Stimulated activated CD4-positive, alpha-beta T cell treated with anti-CD3 and anti-CD28 coated beads, Interleukin-4, amount 100 ng/mL, for 48 hours (primary cell): ENCODE data around the gene PTMA.
"Not testable (repeated sequence)": the region's sequence is repeated elsewhere in the genome, so short reads cannot be mapped to it uniquely, and the experiment has no call there.

ENCODE experiments used
- DNase-seq, 2 donors: peaks; one replicate each; pipeline ENCODE4 v3.0.0-alpha.2; 2020; ENCODE audit warnings: low read depth in 2 of 2

PTMA gene

GRCh38 chr2:231716666-231717280 lies 8.4 kb downstream of the PTMA start:
- no peak for DNase-seq

GRCh38 chr2:231717281-231718171 lies 9.2 kb downstream of the PTMA start:
- DNase-seq: peak in 1 of 2 donors; percentile 30

- DNase-seq: no peak
These were observed 10.5 kb downstream of the PTMA start for GRCh38 chr2:231718799-231719198.

- no peak for DNase-seq
These were observed 12.1 kb downstream of the PTMA start for GRCh38 chr2:231720292-231720986.

- DNase-seq: no peak
These were observed 13.0 kb downstream of the PTMA start for GRCh38 chr2:231720987-231721966.

- DNase-seq: no peak
These were observed 14.5 kb downstream of the PTMA start for GRCh38 chr2:231722721-231723307.

GRCh38 chr2:231725476-231725875 lies 17.2 kb downstream of the PTMA start:
- DNase-seq: no peak

- no peak for DNase-seq
These were observed 18.0 kb downstream of the PTMA start for GRCh38 chr2:231726276-231726675.

GRCh38 chr2:231727621-231728020 lies 19.3 kb downstream of the PTMA start:
- no peak for DNase-seq

GRCh38 chr2:231732604-231733003 lies 24.3 kb downstream of the PTMA start:
- DNase-seq: no peak

- DNase-seq: no peak
These were observed 29.4 kb downstream of the PTMA start for GRCh38 chr2:231737761-231738160.

- DNase-seq: no peak
These were observed 35.2 kb downstream of the PTMA start for GRCh38 chr2:231743376-231744116.

- DNase-seq: no peak
These were observed 37.1 kb downstream of the PTMA start for GRCh38 chr2:231745303-231746038.

- not testable (repeated sequence) for DNase-seq
These were observed 40.0 kb downstream of the PTMA start for GRCh38 chr2:231748153-231748896.

GRCh38 chr2:231749016-231749415 lies 40.7 kb downstream of the PTMA start:
- DNase-seq: not testable (repeated sequence)

- DNase-seq: no peak
These were observed 42.9 kb downstream of the PTMA start for GRCh38 chr2:231751042-231751815.

- DNase-seq: no peak
These were observed 43.7 kb downstream of the PTMA start for GRCh38 chr2:231752061-231752460.

GRCh38 chr2:231761735-231762134 lies 53.4 kb downstream of the PTMA start:
- no peak for DNase-seq
